COLO668 (cell line): ENCODE results near the gene XPO6.

Experiments used
- DNase-seq: peaks from one replicate; lab custom pipeline; 2025; ENCODE audit not compliant: unreplicated experiment; lab: John Stamatoyannopoulos, UW

Gene XPO6

DNA sequence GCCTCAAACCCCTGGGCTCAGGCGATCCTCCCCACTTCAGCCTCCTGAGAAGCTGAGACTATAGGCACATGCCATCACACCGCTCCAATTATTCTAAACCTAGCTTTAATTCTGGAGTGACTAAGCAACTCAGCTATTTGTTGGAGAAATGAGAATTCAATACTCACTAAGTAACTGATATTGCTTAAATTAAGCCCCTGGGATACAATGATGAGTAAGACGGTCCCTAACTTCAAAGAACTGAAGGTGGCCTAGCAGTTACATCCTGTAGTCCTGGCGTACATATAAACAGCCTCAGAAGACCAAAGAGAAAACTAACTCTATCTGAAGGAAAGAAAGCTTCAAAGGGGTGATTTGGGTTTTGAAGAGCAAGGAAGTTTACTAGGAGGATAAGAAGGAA is 25.0 kb downstream of the XPO6 start:
- no peak for DNase-seq

DNA sequence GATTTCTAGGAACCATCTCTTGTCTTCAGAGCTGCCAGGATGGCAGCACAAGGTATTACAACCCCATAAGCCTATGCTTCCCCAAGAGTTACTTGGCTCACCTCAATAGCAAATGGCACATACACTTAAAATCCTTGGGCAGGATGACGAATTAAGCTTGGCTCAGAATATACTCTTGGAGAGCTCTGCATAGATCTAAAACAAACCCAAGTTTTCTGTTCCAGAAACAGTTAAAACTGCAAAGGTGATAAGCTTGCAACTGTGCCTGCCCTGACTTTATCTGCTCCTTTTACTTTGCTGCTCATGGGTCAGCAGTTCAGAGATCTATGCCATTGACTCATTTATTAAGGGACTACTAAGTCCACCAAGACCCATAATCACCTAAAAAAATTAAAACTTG is 26.1 kb downstream of the XPO6 start:
- no peak for DNase-seq

- no peak for DNase-seq
Observed at GRCh38 chr16:28184625-28185024, 27.1 kb downstream of the XPO6 start.

- no peak for DNase-seq
Observed at GRCh38 chr16:28183930-28184329, 27.8 kb downstream of the XPO6 start.

DNA sequence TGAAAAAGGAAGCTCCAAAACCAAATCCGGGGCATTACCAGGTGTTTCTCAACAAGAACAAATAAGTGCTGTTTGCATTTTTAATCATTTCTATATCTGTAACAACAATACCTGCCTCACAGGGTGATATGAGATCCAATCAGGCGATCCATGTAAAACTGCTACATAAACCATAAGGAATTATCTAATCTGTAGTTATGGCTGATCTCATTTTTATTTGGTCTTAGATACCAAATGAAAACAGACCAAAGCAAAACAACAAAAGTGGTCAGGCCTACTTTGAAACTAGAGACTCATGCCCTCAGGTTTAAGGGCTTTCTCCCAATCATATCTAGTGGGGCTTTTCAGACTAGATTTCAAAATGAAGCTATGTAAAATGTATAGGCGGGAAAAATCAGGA is 28.3 kb downstream of the XPO6 start:
- no peak for DNase-seq

DNA sequence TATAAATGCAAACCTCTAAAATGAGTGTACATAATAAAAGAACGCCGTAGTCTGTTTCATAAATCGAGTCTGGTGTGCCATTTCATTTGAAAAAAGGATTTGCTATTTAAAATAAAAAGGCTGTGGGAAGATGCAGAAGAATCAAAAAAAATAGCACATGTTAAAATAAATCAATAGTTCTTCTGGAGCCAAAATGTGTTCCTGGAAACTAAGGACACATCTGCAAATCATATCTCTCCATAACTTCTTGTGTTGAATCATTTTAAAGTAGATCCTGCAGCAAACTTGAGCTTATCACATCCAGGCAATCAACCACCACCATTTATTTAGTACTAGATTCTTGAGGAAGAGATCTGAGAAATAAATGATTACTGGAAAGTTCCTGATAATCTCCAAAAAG is 29.0 kb downstream of the XPO6 start:
- DNase-seq, result no peak

- no peak for DNase-seq
Observed at GRCh38 chr16:28182183-28182582, 29.6 kb downstream of the XPO6 start.

- no peak for DNase-seq
Observed at GRCh38 chr16:28181515-28181914, 30.2 kb downstream of the XPO6 start.

- no peak for DNase-seq
Observed at GRCh38 chr16:28180655-28181460, 30.9 kb downstream of the XPO6 start.

- no peak for DNase-seq
Observed at GRCh38 chr16:28179354-28179753, 32.4 kb downstream of the XPO6 start.

GRCh38 chr16:28175715-28176114 is 36.0 kb downstream of the XPO6 start:
- DNase-seq, result no peak

GRCh38 chr16:28172336-28172735 is 39.4 kb downstream of the XPO6 start:
- no peak for DNase-seq

- DNase-seq, result no peak
Observed at GRCh38 chr16:28171816-28172215, 39.9 kb downstream of the XPO6 start.

DNA sequence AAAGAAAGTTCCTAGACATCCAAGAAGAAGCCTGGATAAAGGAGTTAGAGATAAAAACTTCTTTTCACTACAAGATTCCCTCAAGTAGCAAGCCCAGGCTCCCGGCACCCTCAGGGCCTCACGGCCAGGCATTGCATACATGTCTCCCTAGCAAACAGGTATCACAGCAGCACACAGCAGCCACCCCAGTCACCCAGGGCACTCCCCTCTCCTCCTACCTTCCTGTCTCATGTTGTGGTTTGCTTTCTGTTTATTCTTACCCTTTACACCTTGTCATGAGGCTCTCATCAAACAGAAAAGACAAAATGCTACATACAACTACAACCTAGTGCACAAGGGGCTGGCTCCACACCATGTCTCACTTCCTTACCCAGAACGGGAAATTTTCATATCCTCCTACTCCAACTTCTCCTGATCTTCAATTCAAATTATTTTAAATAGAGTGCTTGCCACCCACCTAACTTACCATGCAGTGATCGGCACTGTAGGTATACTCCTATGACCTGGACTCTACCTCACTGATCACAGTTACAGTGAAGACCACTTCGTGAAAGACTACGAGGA is 42.7 kb downstream of the XPO6 start:
- DNase-seq, result no peak

DNA sequence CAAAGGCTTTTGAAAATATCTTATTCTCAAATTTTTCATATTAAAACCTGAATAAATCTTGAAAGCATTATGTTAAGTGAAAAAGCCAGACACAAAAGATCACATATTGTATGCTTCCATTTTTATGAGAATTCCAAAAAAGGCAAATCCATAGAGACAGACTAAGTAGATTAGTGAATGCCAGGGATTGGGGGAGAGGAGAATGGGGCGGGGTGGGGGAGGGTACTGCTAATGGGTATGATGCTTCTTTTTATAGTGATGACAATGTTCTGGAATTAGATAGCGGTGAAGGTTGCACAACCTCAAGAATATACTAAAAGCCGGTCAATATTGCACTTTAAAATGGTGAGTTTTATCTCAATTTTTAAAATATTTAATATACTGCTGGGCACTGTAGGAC is 44.0 kb downstream of the XPO6 start:
- DNase-seq, result no peak

DNA sequence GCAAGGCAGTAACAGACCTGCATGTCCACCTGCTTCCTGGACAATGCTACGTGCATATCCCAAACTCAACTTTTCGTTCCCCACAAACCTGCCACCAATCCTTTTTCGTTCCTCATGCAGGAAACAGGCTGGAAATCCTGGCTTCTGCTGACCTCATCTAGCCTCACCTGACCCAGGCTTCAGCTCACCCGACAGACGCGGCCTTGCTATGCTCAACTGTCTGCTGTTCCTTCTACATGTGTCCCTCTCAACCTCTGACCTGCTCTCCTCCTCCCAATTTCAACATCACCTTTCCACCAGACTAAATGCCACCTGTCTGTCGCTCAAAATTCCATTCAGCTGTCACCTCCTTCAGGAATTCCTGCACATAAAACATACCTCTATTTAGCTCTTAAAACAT is 44.5 kb downstream of the XPO6 start:
- DNase-seq, result no peak

- DNase-seq, result no peak
Observed at GRCh38 chr16:28166394-28167208, 45.2 kb downstream of the XPO6 start.

GRCh38 chr16:28165598-28165997 is 46.2 kb downstream of the XPO6 start:
- no peak for DNase-seq

- no peak for DNase-seq
Observed at GRCh38 chr16:28164140-28164539, 47.6 kb downstream of the XPO6 start.

DNA sequence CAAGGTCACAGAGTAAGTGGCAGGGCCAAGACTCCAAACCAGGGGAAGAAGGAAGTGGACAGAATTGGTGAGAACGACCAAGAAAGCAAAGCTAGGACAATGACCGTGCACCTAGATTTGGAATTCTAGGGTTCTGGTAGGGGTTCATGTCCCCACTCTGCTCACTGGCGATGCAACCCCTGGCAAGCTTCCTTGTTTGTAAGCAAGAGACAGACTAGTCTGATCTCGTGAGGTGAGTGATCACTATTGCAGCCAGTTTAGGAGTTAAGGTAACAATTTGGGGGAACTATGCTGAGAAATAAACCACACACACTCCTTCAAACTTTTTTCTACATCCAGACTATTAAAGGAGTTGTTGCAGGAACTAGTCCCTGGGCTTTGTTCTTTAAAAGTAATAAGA is 48.1 kb downstream of the XPO6 start:
- no peak for DNase-seq

DNA sequence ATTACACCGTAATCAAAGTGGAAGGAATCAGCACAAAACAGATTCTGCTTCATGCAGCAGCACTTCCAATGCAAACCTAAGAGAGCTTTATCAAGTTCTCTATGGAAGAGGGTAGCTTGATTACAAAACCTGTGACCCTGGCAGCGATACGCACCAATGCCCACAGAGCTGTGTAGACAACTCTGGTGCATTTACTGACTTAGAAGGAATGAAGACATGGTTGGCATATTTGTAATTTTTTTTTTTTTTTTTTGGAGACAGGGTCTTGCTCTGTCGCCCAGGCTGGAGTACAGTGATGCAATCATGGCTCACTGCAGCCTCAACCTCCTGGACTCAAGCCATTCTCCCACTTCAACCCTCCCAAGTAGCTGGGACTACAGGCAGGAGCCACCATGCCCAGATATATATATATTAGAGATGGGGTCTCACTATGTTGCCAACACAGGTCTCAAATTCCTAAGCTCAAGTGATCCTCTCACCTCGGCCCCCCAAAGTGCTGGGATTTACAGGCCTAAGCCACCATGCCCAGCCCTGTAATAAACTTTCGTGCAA is 49.4 kb downstream of the XPO6 start:
- DNase-seq, result no peak

DNA sequence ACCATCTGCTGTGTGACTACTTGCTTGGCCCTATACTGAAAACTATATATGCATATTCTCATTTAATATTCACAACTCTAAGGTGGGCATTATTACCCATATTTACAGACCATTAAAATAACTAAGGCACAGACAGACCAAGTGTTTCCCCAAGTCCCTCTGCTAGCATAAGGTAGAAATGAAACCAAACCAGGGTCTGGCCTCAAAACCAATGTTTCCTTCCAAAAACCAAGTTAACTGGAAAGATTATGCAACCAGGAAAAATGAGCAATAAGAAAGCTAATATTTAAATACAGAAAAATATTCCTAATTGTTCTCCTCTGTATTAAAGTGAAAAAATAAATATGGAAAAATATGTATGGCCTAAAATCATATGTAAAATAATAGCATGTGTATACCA is 50.1 kb downstream of the XPO6 start:
- DNase-seq, result no peak
